ENCODE data around the gene CES5A. TPM values are rescaled to one million over a fixed set of nuclear protein-coding genes. Genes with fewer than 3 reads are reported as not detected.
"Not testable (repeated sequence)": the region's sequence is repeated elsewhere in the genome, so short reads cannot be mapped to it uniquely, and the experiment has no call there.

Gene CES5A
- total RNA-seq, 3 donors from 2014 or later (not counting 1 experiment from before 2014, with no cell fraction given), result not detected

GRCh38 chr16:55821210-55821609 is 54.0 kb downstream of the CES5A start:
- Histone ChIP-seq H3K4me3 (ENCODE audit: low read length) (no peak overlapping the region), H3K36me3 (ENCODE audit: control insufficient read depth, insufficient read depth, low read length) (no peaks in the 10 kb centered on the region), H3K4me1 (ENCODE audit: control insufficient read depth, insufficient read depth, low read length) (no peaks in the 10 kb centered on the region), H3K9me3 (ENCODE audit: control insufficient read depth, insufficient read depth, low read length) (no peaks in the 10 kb centered on the region), H3K27ac (ENCODE audit: low read length) (no peak overlapping the region), H3K27me3 (ENCODE audit: control insufficient read depth, insufficient read depth, low read length) (peaks cover 7% of the 10 kb centered on the region)
- no peak overlapping the region for H3K27ac Mint-ChIP-seq
- H3K27me3 Mint-ChIP-seq (ENCODE audit: low read depth in 2 of 2), result peaks cover 13 to 31% of the 10 kb centered on the region in 2 donors
- ATAC-seq (no peak), DNase-seq (no peak)
- H3K4me1 Mint-ChIP-seq, result no peaks in the 10 kb centered on the region
- no peak for TF ChIP-seq CTCF (IDR thresholded peaks at IDR 0.05)
- no peaks in the 10 kb centered on the region for H3K9me3 Mint-ChIP-seq
- 70% methylated on average over 4 of the region's 4 CpGs for WGBS (ENCODE audit: insufficient coverage)
- no peak overlapping the region for H3K4me3 Mint-ChIP-seq
- H3K36me3 Mint-ChIP-seq, result no peaks in the 10 kb centered on the region
- intact Hi-C loops (cut with micrococcal nuclease), result no loop called here

- intact Hi-C loops (cut with micrococcal nuclease), result no loop called here
- Mint-ChIP-seq H3K27ac (no peak overlapping the region), H3K36me3 (no peaks in the 10 kb centered on the region), H3K4me3 (no peak overlapping the region), H3K4me1 (no peaks in the 10 kb centered on the region), H3K9me3 (no peaks in the 10 kb centered on the region), H3K27me3 (ENCODE audit: low read depth in 2 of 2) (peaks cover 16 to 32% of the 10 kb centered on the region in 2 donors)
- Histone ChIP-seq H3K27ac (ENCODE audit: low read length) (no peak overlapping the region), H3K27me3 (ENCODE audit: control insufficient read depth, insufficient read depth, low read length) (peaks cover 7% of the 10 kb centered on the region), H3K9me3 (ENCODE audit: control insufficient read depth, insufficient read depth, low read length) (no peaks in the 10 kb centered on the region), H3K36me3 (ENCODE audit: control insufficient read depth, insufficient read depth, low read length) (no peaks in the 10 kb centered on the region), H3K4me3 (ENCODE audit: low read length) (no peak overlapping the region), H3K4me1 (ENCODE audit: control insufficient read depth, insufficient read depth, low read length) (no peaks in the 10 kb centered on the region)
- 92% methylated on average over 3 of the region's 3 CpGs for WGBS (ENCODE audit: insufficient coverage)
- DNase-seq (no peak), ATAC-seq (no peak)
- no peak for TF ChIP-seq CTCF (IDR thresholded peaks at IDR 0.05)
Measured at GRCh38 chr16:55820615-55821014, 54.6 kb downstream of the CES5A start.

GRCh38 chr16:55817236-55817912 is 57.8 kb downstream of the CES5A start:
- H3K27me3 ChIP-seq (ENCODE audit: control insufficient read depth, insufficient read depth, low read length), result peaks cover 5% of the 10 kb centered on the region
- ATAC-seq, result no peak
- no peaks in the 10 kb centered on the region for H3K36me3 ChIP-seq (ENCODE audit: control insufficient read depth, insufficient read depth, low read length)
- Mint-ChIP-seq H3K27me3 (ENCODE audit: low read depth in 2 of 2) (peaks cover 21 to 42% of the 10 kb centered on the region in 2 donors), H3K4me1 (no peaks in the 10 kb centered on the region), H3K4me3 (no peak overlapping the region), H3K27ac (no peak overlapping the region), H3K36me3 (no peaks in the 10 kb centered on the region), H3K9me3 (no peaks in the 10 kb centered on the region)
- H3K4me3 ChIP-seq (ENCODE audit: low read length), result no peak overlapping the region
- H3K27ac ChIP-seq (ENCODE audit: low read length), result no peak overlapping the region
- DNase-seq, result no peak
- TF ChIP-seq CTCF (IDR thresholded peaks at IDR 0.05), result no peak
- H3K4me1 ChIP-seq (ENCODE audit: control insufficient read depth, insufficient read depth, low read length), result no peaks in the 10 kb centered on the region
- H3K9me3 ChIP-seq (ENCODE audit: control insufficient read depth, insufficient read depth, low read length), result no peaks in the 10 kb centered on the region
- intact Hi-C loops (cut with micrococcal nuclease), result no loop called here
- 93% methylated on average over 5 of the region's 5 CpGs for WGBS (ENCODE audit: insufficient coverage)

GRCh38 chr16:55816222-55816621 is 59.0 kb downstream of the CES5A start:
- 70% methylated on average over 3 of the region's 4 CpGs for whole genome bisulfite sequencing (ENCODE audit: insufficient coverage)
- intact Hi-C loops (cut with micrococcal nuclease); H3K27ac Mint-ChIP-seq; H3K27me3 ChIP-seq (ENCODE audit: control insufficient read depth, insufficient read depth, low read length); H3K9me3 ChIP-seq (ENCODE audit: control insufficient read depth, insufficient read depth, low read length); H3K36me3 ChIP-seq (ENCODE audit: control insufficient read depth, insufficient read depth, low read length); H3K4me1 Mint-ChIP-seq; H3K36me3 Mint-ChIP-seq; H3K4me3 ChIP-seq (ENCODE audit: low read length); DNase-seq; H3K4me3 Mint-ChIP-seq; ATAC-seq; H3K4me1 ChIP-seq (ENCODE audit: control insufficient read depth, insufficient read depth, low read length); H3K27ac ChIP-seq (ENCODE audit: low read length); H3K9me3 Mint-ChIP-seq: not testable (repeated sequence)
- peaks cover 22 to 40% of the 10 kb centered on the region in 2 donors for H3K27me3 Mint-ChIP-seq (ENCODE audit: low read depth in 2 of 2)

Measured in natural killer cell (primary cell).